Measurements from ENCODE around the gene SINHCAF.
"Not testable (repeated sequence)": the region's sequence is repeated elsewhere in the genome, so short reads cannot be mapped to it uniquely, and the experiment has no call there.

The SINHCAF gene

GRCh38 chr12:31325877-31326631 is at the start of gene SINHCAF:
SINHCAF (minus strand) TSS chr12:31326150; CDS start chr12:31298204, 27,946 bp downstream.
- peak; percentile 99 for DNase-seq

- DNase-seq, result not testable (repeated sequence)
Observed at GRCh38 chr12:31375422-31375821, 49.5 kb upstream of the SINHCAF start.

- no peak for DNase-seq
Observed at GRCh38 chr12:31371256-31371620, 45.3 kb upstream of the SINHCAF start.

GRCh38 chr12:31370531-31371255 is 44.7 kb upstream of the SINHCAF start:
- DNase-seq, result no peak

GRCh38 chr12:31369712-31370521 is 44.0 kb upstream of the SINHCAF start:
- DNase-seq, result no peak

- no peak for DNase-seq
Observed at GRCh38 chr12:31368666-31369361, 42.9 kb upstream of the SINHCAF start.

GRCh38 chr12:31366104-31366621 is 40.2 kb upstream of the SINHCAF start:
- no peak for DNase-seq

- no peak for DNase-seq
Observed at GRCh38 chr12:31363831-31364230, 37.9 kb upstream of the SINHCAF start.

- DNase-seq, result no peak
Observed at GRCh38 chr12:31363416-31363809, 37.5 kb upstream of the SINHCAF start.

GRCh38 chr12:31362759-31363415 is 36.9 kb upstream of the SINHCAF start:
- DNase-seq, result no peak

GRCh38 chr12:31362115-31362758 is 36.3 kb upstream of the SINHCAF start:
- no peak for DNase-seq

- no peak for DNase-seq
Observed at GRCh38 chr12:31361730-31362114, 35.8 kb upstream of the SINHCAF start.

GRCh38 chr12:31355747-31356107 is 29.8 kb upstream of the SINHCAF start:
- DNase-seq, result no peak

- DNase-seq, result no peak
Observed at GRCh38 chr12:31353750-31354708, 28.1 kb upstream of the SINHCAF start.

GRCh38 chr12:31346267-31346666 is 20.3 kb upstream of the SINHCAF start:
- no peak for DNase-seq

- DNase-seq, result no peak
Observed at GRCh38 chr12:31343139-31343538, 17.2 kb upstream of the SINHCAF start.

GRCh38 chr12:31342286-31342685 is 16.3 kb upstream of the SINHCAF start:
- DNase-seq, result no peak

- no peak for DNase-seq
Observed at GRCh38 chr12:31339831-31340622, 14.1 kb upstream of the SINHCAF start.

GRCh38 chr12:31337952-31338351 is 12.0 kb upstream of the SINHCAF start:
- DNase-seq, result no peak

- DNase-seq, result no peak
Observed at GRCh38 chr12:31331242-31331641, 5.3 kb upstream of the SINHCAF start.

All from amniotic stem cell (primary cell).